Measurements from ENCODE around the gene RAI14.

GRCh38 chr5:34659168-34659567 lies 3.0 kb downstream of the RAI14 start:
- TF ChIP-seq CTCF (IDR thresholded peaks at IDR 0.05; ENCODE audit: low read depth, low read length) (no peak), EZH2phosphoT487 (IDR thresholded peaks at IDR 0.05; ENCODE audit: low read depth) (no peak)

All from OCI-LY3 (cell line).